ENCODE data around the gene CSNK1G2. TPM values are rescaled to one million over a fixed set of nuclear protein-coding genes. Genes with fewer than 3 reads are reported as not detected.
A peak's percentile ranks its signal among the peaks of the same experiment; 100 is the strongest.

Gene CSNK1G2
- total and polyA plus RNA-seq, 8 donors, result 20.7 to 69.4 (median 27.9) TPM

GRCh38 chr19:1942934-1943555 is 2.1 kb downstream of the CSNK1G2 start:
- Histone ChIP-seq H3K27ac (peak overlapping the region; percentile 47 to 85 (median 71)), H3K36me3 (no peaks in the 10 kb centered on the region), H3K9me3 (no peaks in the 10 kb centered on the region), H3K4me1 (peaks cover 0 to 10% (median 8%) of the 10 kb centered on the region in 3 donors), H3K4me3 (peak overlapping the region in 3 of 4 donors; percentile 35 to 86 (median 78)), H3K27me3 (no peaks in the 10 kb centered on the region)
- WGBS, 2 donors, result 45 to 47% methylated on average over 19 to 21 of the region's 21 CpGs
- ATAC-seq (no peak), FAIRE-seq (no peak), DNase-seq (peak in 2 of 6 donors; percentile 38 to 71)
- TF ChIP-seq, protein P1, sequence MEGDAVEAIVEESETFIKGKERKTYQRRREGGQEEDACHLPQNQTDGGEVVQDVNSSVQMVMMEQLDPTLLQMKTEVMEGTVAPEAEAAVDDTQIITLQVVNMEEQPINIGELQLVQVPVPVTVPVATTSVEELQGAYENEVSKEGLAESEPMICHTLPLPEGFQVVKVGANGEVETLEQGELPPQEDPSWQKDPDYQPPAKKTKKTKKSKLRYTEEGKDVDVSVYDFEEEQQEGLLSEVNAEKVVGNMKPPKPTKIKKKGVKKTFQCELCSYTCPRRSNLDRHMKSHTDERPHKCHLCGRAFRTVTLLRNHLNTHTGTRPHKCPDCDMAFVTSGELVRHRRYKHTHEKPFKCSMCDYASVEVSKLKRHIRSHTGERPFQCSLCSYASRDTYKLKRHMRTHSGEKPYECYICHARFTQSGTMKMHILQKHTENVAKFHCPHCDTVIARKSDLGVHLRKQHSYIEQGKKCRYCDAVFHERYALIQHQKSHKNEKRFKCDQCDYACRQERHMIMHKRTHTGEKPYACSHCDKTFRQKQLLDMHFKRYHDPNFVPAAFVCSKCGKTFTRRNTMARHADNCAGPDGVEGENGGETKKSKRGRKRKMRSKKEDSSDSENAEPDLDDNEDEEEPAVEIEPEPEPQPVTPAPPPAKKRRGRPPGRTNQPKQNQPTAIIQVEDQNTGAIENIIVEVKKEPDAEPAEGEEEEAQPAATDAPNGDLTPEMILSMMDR (IDR thresholded peaks at IDR 0.05), result no peak
- intact Hi-C loops (cut with DNase I), result no loop called here

GRCh38 chr19:1943661-1944087 is 2.7 kb downstream of the CSNK1G2 start:
- H3K27ac ChIP-seq, result no peak overlapping the region
- H3K4me3 ChIP-seq, result no peak overlapping the region
- no peaks in the 10 kb centered on the region for H3K9me3 ChIP-seq
- DNase-seq (peak in 2 of 6 donors; percentile 56 to 80), ATAC-seq (no peak), FAIRE-seq (no peak)
- intact Hi-C loops (cut with DNase I), result no loop called here
- H3K4me1 ChIP-seq, result peaks cover 0 to 10% (median 8%) of the 10 kb centered on the region in 3 donors
- no peaks in the 10 kb centered on the region for H3K27me3 ChIP-seq
- TF ChIP-seq, protein P1 (IDR thresholded peaks at IDR 0.05), result no peak
- WGBS, 2 donors, result 87 to 89% methylated on average over 22 of the region's 22 CpGs
- H3K36me3 ChIP-seq, result no peaks in the 10 kb centered on the region

- Histone ChIP-seq H3K36me3 (no peaks in the 10 kb centered on the region), H3K27me3 (no peaks in the 10 kb centered on the region), H3K4me3 (no peak overlapping the region), H3K27ac (no peak overlapping the region), H3K4me1 (peaks cover 0 to 10% (median 8%) of the 10 kb centered on the region in 3 donors), H3K9me3 (no peaks in the 10 kb centered on the region)
- no peak for FAIRE-seq
- DNase-seq, result peak in 2 of 6 donors; percentile 58 to 82
- intact Hi-C loops (cut with DNase I), result no loop called here
- ATAC-seq, result no peak
- WGBS, 2 donors, result 83 to 86% methylated on average over 34 to 42 of the region's 42 CpGs
- TF ChIP-seq, protein P1 (IDR thresholded peaks at IDR 0.05), result no peak
These were observed 3.3 kb downstream of the CSNK1G2 start for GRCh38 chr19:1944088-1944915.

GRCh38 chr19:1944916-1945561 is 4.1 kb downstream of the CSNK1G2 start:
- Histone ChIP-seq H3K27ac (no peak overlapping the region), H3K36me3 (no peaks in the 10 kb centered on the region), H3K4me3 (no peak overlapping the region), H3K27me3 (no peaks in the 10 kb centered on the region), H3K9me3 (no peaks in the 10 kb centered on the region), H3K4me1 (peaks cover 0 to 8% (median 6%) of the 10 kb centered on the region in 3 donors)
- TF ChIP-seq, protein P1 (IDR thresholded peaks at IDR 0.05), result no peak
- FAIRE-seq (no peak), ATAC-seq (no peak), DNase-seq (peak in 2 of 6 donors; percentile 55 to 70)
- intact Hi-C loops (cut with DNase I), result no loop called here
- WGBS, 2 donors, result 88 to 91% methylated on average over 30 of the region's 30 CpGs
